ENCODE measurements around the gene AKAP12.

Gene AKAP12

DNA sequence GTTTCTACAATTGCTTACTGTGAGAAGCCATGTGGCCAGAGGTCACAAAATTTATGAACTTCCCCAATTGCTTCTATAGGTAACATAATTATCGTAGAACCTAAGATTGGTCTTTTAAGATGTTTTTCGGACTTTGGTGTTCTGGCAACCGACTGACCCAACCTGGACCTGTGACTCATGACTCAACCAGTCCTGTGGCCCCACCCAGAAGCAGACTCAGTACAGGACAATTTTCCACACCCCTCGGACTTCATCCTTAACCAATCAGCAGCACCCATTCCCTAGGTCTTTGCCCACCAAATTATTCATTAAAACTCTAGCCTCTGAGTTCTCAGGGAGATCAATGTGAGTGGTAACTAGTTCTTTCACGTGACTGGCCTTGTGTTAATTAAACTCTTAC lies 26.4 kb upstream of the AKAP12 start:
- H3K36me3 ChIP-seq (ENCODE audit: insufficient read depth, low read length) = no peaks in the 10 kb centered on the region
- TF ChIP-seq EZH2phosphoT487 (IDR thresholded peaks at IDR 0.05; ENCODE audit: borderline replicate concordance) (no peak), CTCF (conservative IDR thresholded peaks at IDR 0.05; ENCODE audit: low read length) (no peak)
- no peaks in the 10 kb centered on the region for H3K4me1 ChIP-seq (ENCODE audit: insufficient read depth, low read length, poor library complexity, severe bottlenecking)
- H3K9me3 ChIP-seq (ENCODE audit: insufficient read depth, low read depth, low read length) = no peaks in the 10 kb centered on the region
- no peak overlapping the region for H3K9ac ChIP-seq (ENCODE audit: low read depth, low read length, poor library complexity, severe bottlenecking)
- H3K79me2 ChIP-seq (ENCODE audit: insufficient read depth, low read length) = no peaks in the 10 kb centered on the region
- H3K4me3 ChIP-seq (ENCODE audit: low read length, poor library complexity, severe bottlenecking) = no peak overlapping the region
- no peak overlapping the region for H2AFZ ChIP-seq (ENCODE audit: low read length)
- no peaks in the 10 kb centered on the region for H3K9me2 ChIP-seq (replicated peaks; ENCODE audit: low read depth, low read length)
- no peaks in the 10 kb centered on the region for H3K27me3 ChIP-seq (ENCODE audit: insufficient read depth, low read length, poor library complexity, severe bottlenecking)
- no peaks in the 10 kb centered on the region for H3F3A ChIP-seq (ENCODE audit: low read depth)
- no peaks in the 10 kb centered on the region for H4K20me1 ChIP-seq (ENCODE audit: insufficient read depth, low read length, poor library complexity, severe bottlenecking)
- no peak overlapping the region for H3K4me2 ChIP-seq (ENCODE audit: low read depth, low read length, poor library complexity, severe bottlenecking)

DNA sequence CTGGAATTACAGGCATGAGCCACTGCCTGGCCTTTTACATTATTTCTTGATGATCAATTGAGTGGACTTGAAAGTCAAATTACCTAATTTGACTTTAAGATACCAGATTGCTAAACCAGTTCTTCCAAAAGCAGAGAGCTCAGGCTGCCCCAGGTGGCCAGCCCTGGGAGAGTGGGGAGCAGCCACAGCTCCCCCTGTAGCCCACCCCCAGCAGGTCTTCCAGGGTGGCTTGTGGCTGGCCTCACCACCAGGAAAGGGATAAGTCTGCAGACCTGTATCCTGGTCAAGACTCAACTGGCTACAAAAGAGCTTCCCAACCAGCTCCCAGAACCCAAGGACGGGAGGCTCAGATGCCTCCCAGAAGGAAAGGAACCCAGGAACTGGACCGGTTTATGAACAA lies 23.8 kb upstream of the AKAP12 start:
- H3K9ac ChIP-seq (ENCODE audit: low read depth, low read length, poor library complexity, severe bottlenecking) = no peak overlapping the region
- H3K4me3 ChIP-seq (ENCODE audit: low read length, poor library complexity, severe bottlenecking) = no peak overlapping the region
- H3F3A ChIP-seq (ENCODE audit: low read depth) = no peaks in the 10 kb centered on the region
- no peaks in the 10 kb centered on the region for H3K4me1 ChIP-seq (ENCODE audit: insufficient read depth, low read length, poor library complexity, severe bottlenecking)
- H3K36me3 ChIP-seq (ENCODE audit: insufficient read depth, low read length) = no peaks in the 10 kb centered on the region
- TF ChIP-seq EZH2phosphoT487 (IDR thresholded peaks at IDR 0.05; ENCODE audit: borderline replicate concordance) (no peak), CTCF (conservative IDR thresholded peaks at IDR 0.05; ENCODE audit: low read length) (no peak)
- H4K20me1 ChIP-seq (ENCODE audit: insufficient read depth, low read length, poor library complexity, severe bottlenecking) = no peaks in the 10 kb centered on the region
- no peak overlapping the region for H3K4me2 ChIP-seq (ENCODE audit: low read depth, low read length, poor library complexity, severe bottlenecking)
- no peaks in the 10 kb centered on the region for H3K9me3 ChIP-seq (ENCODE audit: insufficient read depth, low read depth, low read length)
- H2AFZ ChIP-seq (ENCODE audit: low read length) = no peak overlapping the region
- no peaks in the 10 kb centered on the region for H3K79me2 ChIP-seq (ENCODE audit: insufficient read depth, low read length)
- H3K9me2 ChIP-seq (replicated peaks; ENCODE audit: low read depth, low read length) = no peaks in the 10 kb centered on the region
- no peaks in the 10 kb centered on the region for H3K27me3 ChIP-seq (ENCODE audit: insufficient read depth, low read length, poor library complexity, severe bottlenecking)

- TF ChIP-seq CTCF (conservative IDR thresholded peaks at IDR 0.05; ENCODE audit: low read length) (no peak), EZH2phosphoT487 (IDR thresholded peaks at IDR 0.05; ENCODE audit: borderline replicate concordance) (no peak)
Measured at GRCh38 chr6:151216804-151217203, 23.0 kb upstream of the AKAP12 start.

More at GRCh38 chr6:151216804-151217203, 23.0 kb upstream of the AKAP12 start:
- Histone ChIP-seq H3K36me3 (ENCODE audit: insufficient read depth, low read length) (no peaks in the 10 kb centered on the region), H3K4me1 (ENCODE audit: insufficient read depth, low read length, poor library complexity, severe bottlenecking) (no peaks in the 10 kb centered on the region), H3F3A (ENCODE audit: low read depth) (no peaks in the 10 kb centered on the region), H4K20me1 (ENCODE audit: insufficient read depth, low read length, poor library complexity, severe bottlenecking) (no peaks in the 10 kb centered on the region), H3K4me2 (ENCODE audit: low read depth, low read length, poor library complexity, severe bottlenecking) (no peak overlapping the region), H3K9ac (ENCODE audit: low read depth, low read length, poor library complexity, severe bottlenecking) (no peak overlapping the region), H3K4me3 (ENCODE audit: low read length, poor library complexity, severe bottlenecking) (no peak overlapping the region), H2AFZ (ENCODE audit: low read length) (no peak overlapping the region), H3K9me2 (replicated peaks; ENCODE audit: low read depth, low read length) (no peaks in the 10 kb centered on the region), H3K27me3 (ENCODE audit: insufficient read depth, low read length, poor library complexity, severe bottlenecking) (no peaks in the 10 kb centered on the region), H3K9me3 (ENCODE audit: insufficient read depth, low read depth, low read length) (no peaks in the 10 kb centered on the region), H3K79me2 (ENCODE audit: insufficient read depth, low read length) (no peaks in the 10 kb centered on the region)

All from Loucy (cell line).